ENCODE measurements around the gene EWSR1.

DNA sequence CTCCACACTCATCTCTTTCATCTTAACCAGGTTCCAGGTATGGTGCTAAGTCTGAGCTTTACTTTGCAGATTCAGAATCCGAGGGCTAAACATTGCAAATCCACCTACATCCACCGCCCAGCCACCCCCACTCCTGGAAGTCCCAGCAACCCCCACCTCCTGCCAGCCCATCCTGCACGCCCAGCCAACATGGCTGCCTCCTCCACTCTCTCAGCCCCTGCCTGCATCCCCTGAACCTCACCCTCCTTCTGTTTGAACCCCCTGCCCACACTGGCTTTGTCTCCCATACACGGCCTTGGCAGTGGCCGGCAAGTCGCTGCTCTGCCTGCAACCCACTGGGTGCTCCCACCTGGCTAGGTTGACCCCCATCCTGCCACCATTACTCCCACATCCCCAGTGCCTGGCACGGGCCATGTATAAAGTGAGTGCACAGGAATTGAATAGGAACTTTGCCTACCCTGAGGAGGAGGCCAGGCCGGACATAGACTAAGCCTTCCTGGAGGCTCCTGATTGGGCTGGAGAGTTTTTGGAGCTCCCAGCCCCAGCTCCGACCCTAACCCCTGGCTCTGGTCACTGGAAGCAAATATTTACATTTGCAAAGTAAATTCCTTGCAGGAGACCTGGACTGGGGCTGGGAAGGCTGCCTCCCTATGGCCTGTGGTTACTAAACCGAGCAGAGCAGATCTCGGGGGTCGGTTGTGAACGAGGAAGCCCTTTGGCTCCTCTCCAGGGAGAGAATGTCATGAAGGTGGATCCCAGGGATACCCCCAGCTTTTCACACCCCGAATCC lies 48.0 kb upstream of the EWSR1 start:
- TF ChIP-seq, protein P1, sequence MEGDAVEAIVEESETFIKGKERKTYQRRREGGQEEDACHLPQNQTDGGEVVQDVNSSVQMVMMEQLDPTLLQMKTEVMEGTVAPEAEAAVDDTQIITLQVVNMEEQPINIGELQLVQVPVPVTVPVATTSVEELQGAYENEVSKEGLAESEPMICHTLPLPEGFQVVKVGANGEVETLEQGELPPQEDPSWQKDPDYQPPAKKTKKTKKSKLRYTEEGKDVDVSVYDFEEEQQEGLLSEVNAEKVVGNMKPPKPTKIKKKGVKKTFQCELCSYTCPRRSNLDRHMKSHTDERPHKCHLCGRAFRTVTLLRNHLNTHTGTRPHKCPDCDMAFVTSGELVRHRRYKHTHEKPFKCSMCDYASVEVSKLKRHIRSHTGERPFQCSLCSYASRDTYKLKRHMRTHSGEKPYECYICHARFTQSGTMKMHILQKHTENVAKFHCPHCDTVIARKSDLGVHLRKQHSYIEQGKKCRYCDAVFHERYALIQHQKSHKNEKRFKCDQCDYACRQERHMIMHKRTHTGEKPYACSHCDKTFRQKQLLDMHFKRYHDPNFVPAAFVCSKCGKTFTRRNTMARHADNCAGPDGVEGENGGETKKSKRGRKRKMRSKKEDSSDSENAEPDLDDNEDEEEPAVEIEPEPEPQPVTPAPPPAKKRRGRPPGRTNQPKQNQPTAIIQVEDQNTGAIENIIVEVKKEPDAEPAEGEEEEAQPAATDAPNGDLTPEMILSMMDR (IDR thresholded peaks at IDR 0.05) = no peak
- TF ChIP-seq POLR2A (IDR thresholded peaks at IDR 0.05) = no peak
